Choroid plexus epithelial cell (primary cell): Measurements from ENCODE around the gene PPP2R5C.
"Not testable (repeated sequence)": the region's sequence is repeated elsewhere in the genome, so short reads cannot be mapped to it uniquely, and the experiment has no call there.

ENCODE experiments used
- DNase-seq: peaks from one replicate; pipeline ENCODE4 v3.0.0-alpha.2; 2010; ENCODE audit warnings: low read depth
- H3K4me3 ChIP-seq: 2 replicates; pipeline ENCODE4 v1.5.1; 2011; ENCODE audit warnings: low read depth, mild to moderate bottlenecking, control low read depth, low read length, moderate library complexity
- TF ChIP-seq, protein P1 (sequence below): conservative IDR thresholded peaks from 2 replicates; pipeline ENCODE4 v1.5.1; 2011; ENCODE audit warnings: low read depth, mild to moderate bottlenecking, control low read depth, inconsistent platforms, low read length, moderate library complexity

The PPP2R5C gene

DNA sequence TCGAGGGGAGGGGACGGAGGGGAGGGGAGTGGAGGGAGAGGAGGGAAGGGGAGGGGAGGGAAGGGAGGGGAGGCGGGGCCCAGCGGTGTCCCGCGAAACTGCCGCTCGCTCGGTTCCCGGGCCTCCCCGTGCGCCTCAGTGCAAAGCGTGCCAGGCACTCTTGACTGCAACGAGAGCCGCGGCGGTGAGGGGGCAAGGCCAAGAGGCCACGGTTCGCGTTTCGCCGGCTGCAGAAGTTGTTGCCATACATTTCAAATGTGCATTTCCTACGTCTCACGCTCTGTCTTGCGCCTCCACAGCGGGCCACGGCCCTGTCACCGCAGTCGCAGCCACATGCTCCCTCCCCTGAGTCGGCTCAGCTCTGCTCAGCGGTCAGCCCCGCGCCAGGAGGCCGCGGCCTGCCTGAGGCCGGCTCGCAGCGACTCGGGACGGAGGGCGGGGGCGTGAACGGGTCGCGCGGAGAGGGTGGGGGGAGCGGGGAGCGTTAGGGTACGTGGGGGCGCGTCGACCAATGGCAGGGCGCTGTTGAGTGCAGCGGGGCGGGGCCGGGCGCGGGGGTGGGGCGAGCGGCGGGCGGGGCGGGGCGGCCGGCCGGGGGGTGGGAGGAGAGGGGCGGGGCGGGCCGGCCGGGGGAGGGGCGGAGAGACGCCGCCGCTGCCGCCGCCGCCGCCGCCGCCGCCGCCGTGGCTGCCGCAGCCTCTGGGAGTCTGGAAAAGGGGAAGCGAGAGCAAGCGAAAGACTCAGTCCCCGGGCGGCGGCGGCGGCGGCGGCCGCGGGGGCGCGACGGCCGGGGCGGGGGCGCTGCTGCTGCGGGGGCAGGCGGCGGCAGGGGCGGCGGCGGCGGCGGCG, at the start of gene PPP2R5C:
PPP2R5C (plus strand) TSS at position 678 of the 849 bp plus-strand sequence. CDS start 185 bp downstream, outside the sequence.
- DNase-seq = peak; percentile 93
- peak within 1 kb of the TSS; percentile 68 for H3K4me3 ChIP-seq
- TF ChIP-seq, protein P1, sequence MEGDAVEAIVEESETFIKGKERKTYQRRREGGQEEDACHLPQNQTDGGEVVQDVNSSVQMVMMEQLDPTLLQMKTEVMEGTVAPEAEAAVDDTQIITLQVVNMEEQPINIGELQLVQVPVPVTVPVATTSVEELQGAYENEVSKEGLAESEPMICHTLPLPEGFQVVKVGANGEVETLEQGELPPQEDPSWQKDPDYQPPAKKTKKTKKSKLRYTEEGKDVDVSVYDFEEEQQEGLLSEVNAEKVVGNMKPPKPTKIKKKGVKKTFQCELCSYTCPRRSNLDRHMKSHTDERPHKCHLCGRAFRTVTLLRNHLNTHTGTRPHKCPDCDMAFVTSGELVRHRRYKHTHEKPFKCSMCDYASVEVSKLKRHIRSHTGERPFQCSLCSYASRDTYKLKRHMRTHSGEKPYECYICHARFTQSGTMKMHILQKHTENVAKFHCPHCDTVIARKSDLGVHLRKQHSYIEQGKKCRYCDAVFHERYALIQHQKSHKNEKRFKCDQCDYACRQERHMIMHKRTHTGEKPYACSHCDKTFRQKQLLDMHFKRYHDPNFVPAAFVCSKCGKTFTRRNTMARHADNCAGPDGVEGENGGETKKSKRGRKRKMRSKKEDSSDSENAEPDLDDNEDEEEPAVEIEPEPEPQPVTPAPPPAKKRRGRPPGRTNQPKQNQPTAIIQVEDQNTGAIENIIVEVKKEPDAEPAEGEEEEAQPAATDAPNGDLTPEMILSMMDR = no peak

DNA sequence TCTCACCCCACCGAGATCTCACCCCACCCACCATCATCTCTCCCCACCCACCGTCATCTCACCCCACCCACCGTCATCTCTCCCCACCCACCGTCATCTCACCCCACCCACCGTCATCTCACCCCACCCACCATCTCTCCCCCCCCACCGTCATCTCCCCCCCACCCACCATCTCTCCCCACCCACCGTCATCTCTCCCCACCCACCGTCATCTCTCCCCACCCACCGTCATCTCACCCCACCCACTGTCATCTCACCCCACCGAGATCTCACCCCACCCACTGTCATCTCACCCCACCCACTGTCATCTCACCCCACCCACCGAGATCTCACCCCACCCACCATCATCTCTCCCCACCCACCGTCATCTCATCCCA, 49.7 kb upstream of the PPP2R5C start:
- H3K4me3 ChIP-seq, DNase-seq: not testable (repeated sequence)

DNA sequence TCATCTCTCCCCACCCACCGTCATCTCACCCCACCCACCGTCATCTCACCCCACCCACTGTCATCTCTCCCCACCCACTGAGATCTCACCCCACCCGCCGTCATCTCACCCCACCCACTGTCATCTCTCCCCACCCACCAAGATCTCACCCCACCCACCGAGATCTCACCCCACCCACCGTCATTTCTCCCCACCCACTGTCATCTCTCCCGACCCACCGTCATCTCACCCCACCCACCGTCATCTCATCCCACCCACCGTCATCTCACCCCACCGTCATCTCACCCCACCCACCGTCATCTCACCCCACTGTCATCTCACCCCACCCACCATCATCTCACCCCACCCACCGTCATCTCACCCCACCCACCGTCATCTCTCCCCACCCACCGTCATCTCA, 49.2 kb upstream of the PPP2R5C start:
- not testable (repeated sequence) for DNase-seq

DNA sequence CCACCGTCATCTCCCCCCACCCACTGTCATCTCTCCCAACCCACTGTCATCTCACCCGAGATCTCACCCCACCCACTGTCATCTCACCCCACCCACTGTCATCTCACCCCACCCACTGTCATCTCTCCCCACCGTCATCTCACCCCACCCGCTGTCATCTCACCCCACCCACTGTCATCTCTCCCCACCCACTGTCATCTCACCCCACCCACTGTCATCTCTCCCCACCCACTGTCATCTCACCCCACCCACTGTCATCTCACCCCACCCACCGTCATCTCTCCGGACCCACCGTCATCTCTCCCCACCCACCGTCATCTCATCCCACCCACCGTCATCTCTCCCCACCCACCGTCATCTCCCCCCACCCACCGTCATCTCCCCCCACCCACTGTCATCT, 48.4 kb upstream of the PPP2R5C start:
- not testable (repeated sequence) for DNase-seq, H3K4me3 ChIP-seq

More for the DNA sequence above, 49.2 kb upstream of the PPP2R5C start:
- not testable (repeated sequence) for H3K4me3 ChIP-seq

DNA sequence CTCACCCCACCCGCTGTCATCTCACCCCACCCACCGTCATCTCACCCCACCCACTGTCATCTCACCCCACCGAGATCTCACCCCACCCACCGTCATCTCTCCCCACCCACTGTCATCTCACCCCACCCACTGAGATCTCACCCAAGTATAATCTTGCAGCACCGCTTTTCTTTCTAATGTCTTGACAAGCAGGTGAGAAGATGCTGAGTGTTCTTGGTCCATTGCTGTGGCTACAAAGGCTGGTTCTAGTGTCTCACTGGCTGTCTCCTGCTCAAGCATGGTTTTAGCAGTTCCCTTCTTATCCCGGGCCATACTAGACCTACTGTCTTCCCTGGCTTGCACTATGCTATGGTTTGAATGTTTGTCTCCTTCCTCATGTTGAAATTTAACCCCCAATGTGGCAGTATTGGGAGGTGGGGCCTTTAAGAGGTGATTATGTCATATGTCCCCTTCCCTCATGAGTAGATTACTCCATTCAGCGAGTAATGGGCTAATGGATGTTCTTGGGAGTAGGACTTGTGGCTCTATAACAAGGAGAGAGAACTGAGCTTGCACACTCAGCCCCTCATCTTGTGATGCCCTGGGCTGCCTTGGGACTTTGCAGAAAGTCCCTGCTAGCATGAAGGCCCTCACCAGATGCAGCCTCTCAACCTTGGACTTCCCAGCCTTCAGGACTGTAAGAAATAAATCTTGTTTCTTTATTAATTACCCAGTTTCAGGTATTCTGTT, 47.7 kb upstream of the PPP2R5C start:
- no peak overlapping the region for H3K4me3 ChIP-seq
- DNase-seq = no peak
- TF ChIP-seq, protein P1 = no peak

DNA sequence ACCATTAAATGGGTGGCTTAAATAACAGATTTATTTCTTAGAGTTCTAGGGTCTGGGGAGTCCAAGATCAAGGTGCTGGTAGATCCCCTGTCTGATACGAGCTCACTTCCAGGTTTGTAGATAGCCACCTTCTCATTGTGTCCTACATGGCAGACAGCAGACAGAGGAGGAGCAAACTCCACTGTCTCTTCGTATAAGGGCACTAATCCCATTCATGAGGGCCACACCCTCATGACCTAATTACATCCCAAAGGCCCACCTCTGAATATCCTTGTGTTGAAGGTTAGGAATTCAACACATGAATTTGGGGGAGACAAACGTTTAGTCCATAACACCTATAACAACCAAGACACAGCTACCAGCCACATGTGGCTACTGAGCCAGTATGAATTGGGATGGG, 47.1 kb upstream of the PPP2R5C start:
- DNase-seq = no peak
- H3K4me3 ChIP-seq = no peak overlapping the region
- TF ChIP-seq, protein P1 = no peak

DNA sequence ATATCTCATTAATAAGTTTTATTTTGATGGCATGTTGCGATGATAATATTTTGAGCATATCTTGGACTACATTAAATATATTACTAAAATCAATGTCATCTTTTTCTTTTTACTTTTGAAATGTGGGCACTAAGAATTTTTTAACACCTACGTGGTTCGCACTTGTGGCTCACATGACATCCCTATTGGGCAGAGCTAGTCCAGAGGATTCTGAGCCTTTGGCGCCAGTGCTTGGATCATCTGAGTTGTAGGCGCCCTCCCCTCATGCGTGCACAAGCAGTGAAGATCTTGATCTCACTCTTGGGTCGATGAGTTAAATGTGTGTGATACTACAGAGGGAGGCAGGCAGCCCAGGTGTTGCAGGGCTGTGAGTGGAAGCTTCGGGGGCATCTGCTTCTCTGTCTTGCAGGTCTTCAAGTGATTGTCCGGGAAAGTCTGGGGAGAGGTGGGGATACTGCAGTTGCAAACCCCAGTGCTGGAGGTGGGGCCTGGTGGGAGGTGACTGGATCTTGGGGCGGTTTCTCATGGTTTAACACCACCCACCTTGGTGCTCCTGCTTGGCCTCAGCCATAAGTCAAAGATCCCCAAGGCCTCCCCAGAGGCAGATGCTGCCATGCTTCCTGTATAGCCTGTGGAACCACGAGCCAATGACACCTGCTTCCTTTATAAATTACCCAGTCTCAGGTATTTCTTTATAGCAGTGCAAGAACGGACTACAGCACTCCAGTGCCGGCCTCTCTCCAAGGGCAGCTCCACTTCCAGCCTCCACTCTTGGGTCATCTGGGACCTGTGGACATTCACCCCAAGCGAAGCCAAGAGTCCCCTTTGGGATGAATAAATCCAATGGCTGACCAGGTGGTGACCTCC, 46.1 kb upstream of the PPP2R5C start:
- DNase-seq = no peak
- TF ChIP-seq, protein P1 = no peak

DNA sequence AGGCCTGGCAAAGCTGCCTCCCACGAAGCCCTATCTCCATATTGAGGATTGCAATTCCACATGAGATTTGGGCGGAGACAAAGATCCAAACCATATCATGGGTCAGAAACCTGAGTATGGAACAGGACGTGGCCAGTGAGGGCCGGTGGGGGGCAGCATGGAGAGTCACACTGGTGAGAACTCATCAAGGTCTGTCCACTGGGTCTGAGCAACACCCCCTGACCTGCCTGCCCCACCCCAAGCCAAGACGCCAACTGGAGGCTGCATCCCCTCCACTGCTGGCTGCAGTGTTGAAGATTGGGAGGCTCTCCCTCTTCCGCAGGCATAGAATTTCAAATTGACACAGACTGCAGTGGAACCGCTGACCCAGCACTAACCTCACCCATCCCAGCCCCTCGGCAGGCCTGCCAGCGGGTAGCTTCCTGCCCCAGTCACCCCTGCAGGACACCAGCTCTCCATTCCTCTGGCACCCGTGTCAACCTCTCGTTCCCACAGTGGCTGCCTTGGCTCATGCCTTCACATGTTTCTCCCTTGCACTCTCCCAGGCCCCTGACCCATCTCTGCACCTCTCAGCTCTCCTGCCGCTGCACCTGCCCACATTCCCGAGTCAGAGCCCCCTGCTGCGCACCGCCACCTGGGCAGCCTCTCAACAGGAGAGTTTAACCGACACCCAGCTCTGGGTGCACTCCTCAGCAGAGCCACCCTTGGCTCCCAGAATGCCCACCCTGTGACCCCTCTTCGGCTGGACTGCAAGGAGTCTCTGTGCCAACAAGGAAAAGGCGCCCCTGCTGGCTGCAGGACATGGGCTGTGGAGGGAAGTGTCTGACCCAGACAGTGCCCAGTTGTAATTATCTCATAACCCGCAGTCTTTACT, 45.2 kb upstream of the PPP2R5C start:
- DNase-seq = no peak
- no peak overlapping the region for H3K4me3 ChIP-seq
- TF ChIP-seq, protein P1 = no peak

More for the DNA sequence above, 46.1 kb upstream of the PPP2R5C start:
- no peak overlapping the region for H3K4me3 ChIP-seq
